HG03432 (cell line): ENCODE measurements around the gene ZBTB46.

Experiments
- ATAC-seq: cut with Tn5 transposase; IDR thresholded peaks from one replicate; pipeline ENCODE4 v1.9.1; 2021; ENCODE audit warnings: mild to moderate bottlenecking, moderate library complexity; ENCODE audit not compliant: unreplicated experiment

ZBTB46 gene

DNA sequence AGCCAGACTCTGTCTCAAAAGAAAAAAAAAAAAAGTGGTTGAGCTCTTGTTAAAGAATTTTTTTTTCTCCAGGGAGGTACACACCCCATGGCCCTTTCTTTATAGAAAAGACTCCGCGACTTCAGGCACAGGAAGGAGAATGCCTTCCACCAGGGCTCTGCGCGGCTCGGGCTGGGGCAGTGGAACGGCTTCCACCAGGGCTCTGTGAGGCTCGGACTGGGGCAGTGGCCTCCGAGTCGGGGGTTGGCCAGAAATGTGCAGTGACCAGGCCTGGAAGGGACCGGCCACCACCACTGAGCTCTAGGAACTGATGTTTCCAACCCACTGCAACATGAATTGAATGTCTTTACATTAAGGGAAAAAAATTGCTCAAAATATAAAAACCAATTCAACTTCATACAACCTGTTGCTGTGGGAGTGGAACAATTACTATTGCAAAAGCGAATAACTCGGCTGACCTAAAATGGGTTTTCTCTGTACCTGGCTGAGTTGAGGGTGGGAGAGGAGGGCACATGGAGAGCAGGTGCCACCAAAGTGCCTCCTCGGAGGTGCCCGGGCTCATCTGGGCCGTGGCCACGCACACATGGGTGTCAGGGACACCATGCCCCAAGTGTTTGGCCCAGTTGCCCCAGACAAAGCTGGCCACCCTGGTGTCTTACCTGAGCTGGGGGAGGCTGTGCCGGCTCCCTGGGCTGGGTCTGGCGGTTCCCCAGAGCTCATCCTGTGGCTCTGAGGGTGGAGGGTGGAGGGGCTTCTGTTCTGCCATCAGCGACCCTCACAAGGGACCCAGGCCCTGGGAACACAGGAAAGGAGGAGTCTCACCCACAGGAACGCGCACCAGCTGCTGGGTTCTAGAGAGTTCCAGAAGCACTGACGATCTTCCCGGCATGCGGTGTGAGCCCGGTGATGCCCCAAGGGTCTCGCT is 62.2 kb downstream of the ZBTB46 start:
- no peak for ATAC-seq

DNA sequence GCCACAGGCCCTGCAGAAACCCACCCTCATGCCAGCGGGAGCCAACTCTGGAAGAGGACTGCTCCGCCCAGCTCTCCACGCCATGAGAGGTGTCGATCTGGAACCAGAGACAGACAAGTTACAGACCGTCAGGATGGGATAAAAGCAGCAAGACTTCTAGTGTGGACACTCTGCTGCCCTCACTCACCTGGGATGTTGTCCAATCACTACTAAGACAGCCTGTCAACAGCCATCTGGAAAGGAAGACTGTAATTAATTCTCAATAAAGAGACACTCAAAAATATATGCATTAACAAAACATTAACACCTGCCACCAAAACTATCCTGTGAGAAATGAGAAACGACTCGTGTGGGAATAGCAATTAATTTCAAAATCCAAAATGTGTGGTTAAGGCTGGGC is 63.2 kb downstream of the ZBTB46 start:
- no peak for ATAC-seq

- no peak for ATAC-seq
Measured at GRCh38 chr20:63767456-63767855, 63.6 kb downstream of the ZBTB46 start.

DNA sequence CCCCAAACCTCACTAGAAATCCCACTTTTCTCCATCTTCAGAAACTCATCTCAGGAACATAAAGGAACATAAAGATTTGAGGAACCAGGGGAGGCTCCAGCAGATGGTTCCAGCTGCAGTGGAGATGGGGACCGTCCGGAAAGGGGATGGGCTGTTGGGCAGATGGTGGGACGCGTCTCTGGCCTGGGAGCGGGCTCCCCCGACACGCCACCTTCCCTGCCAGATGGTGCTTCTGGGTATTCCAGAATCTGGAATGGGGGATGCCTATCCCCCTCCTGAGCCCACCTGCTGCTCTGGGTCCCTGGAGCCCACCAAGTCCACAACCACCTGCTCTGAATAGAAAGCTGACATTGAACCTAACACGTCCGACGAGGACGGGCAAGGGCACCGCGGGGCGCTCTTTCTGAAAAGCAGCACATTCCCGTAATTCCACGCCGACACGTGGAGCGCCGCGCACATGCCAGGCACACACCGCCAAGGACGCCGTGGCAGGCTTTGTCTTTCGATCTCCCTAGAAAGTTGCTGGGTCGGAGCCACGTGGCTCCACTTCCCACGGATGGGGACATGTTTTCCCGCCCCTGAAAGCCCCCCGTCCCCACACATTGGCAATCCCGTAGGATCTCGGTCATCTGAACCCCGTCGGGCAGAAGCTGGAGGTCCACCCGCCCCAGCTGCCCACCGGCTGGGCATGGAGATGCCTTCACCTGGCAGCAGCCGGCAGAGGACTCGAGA is 64.2 kb downstream of the ZBTB46 start:
- no peak for ATAC-seq

- no peak for ATAC-seq
Measured at GRCh38 chr20:63765902-63766301, 65.2 kb downstream of the ZBTB46 start.

DNA sequence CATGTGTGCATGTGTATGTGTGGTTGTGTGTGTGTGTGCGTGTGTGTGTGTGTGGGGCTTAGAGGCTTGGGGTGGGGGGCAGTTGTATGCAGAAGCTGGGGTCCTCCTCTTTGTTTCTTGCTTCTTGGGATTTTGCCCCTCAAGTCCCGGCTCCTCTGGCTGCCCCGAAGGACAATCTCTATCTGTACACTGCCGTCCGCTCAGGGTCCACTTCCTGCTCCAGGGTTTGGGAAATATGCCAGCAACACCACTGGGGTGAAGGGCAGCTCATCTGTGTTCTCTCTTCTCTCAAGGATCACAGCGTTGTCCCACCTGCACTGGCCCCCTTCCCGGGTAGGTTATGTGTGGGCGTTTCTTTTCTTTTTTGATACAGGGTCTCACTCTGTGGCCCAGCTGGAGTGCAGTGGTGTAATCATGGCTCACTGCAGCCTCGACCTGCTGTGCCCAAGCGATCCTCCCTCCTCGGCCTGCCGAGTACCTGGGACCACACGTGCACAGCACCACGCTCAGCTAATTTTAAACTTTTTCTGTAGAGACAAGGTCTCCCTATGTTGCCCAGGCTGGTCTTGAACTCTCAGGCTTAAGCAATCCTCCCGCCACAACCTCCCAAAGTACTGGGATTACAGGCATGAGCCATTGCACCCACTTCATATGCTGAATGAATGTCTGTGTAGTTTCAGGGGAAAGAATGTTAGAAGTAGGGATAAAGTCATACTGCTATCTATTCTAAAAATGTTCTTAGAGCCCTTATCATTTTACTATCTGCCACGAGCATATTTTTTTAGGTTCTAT is 65.8 kb downstream of the ZBTB46 start:
- no peak for ATAC-seq

GRCh38 chr20:63759377-63759901 is 71.6 kb downstream of the ZBTB46 start:
- no peak for ATAC-seq

- no peak for ATAC-seq
Measured at GRCh38 chr20:63758152-63758551, 72.9 kb downstream of the ZBTB46 start.

GRCh38 chr20:63756648-63756991 is 74.4 kb downstream of the ZBTB46 start:
- no peak for ATAC-seq

DNA sequence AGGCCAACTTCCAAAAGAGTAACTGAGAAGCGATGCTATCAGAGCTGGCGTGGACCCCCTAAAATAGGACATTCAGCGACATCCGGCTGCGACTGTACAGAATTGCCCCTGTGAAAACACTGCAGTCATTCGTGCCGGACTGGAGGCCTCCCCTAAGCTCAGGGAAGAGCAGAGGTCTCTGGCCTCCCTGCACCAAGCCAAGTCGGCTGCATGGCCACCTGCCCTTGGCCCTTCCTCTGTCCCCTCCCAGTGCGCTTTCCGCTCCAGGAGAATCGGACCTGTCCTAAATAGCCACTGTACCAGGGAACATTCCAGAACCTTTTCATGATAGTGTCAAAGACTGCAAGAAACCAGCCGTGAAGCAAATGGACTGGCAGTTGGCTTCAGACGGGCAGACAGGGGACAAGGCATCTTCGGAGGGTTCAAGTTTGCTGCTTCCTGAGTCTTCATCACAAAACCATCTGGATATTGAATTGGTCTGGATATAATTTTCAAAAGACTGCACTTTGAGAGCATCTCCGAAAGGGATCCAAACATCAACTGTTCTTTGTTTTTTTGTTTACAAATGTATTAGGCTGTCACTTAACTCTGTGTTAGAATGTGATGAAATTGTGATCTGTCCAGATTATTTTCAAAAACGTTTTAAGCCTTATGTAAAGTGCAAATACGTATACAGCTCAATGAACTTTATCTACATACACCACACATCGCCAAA is 75.0 kb downstream of the ZBTB46 start:
- no peak for ATAC-seq

DNA sequence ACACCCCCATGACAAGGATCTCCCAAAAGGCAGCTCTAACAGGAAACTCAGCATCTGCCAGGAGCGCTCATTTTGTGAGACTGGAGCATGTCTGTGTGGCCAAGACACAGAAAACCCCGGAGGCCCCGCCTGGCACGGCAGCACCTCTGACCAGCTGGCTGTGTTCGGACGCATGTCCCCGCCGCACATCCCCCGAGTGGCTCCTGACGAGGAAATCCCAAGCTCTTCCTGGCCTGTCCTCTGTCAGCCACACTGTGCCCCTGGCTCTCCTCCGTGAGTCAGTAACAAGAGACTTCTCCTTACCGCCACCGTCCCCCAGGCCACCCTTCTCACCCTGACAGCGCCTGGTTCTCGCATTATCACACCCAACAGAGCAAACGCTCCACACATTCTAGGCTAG is 77.1 kb downstream of the ZBTB46 start:
- ATAC-seq = no peak

GRCh38 chr20:63753381-63753780 is 77.7 kb downstream of the ZBTB46 start:
- ATAC-seq = no peak

- no peak for ATAC-seq
Measured at GRCh38 chr20:63752411-63753101, 78.5 kb downstream of the ZBTB46 start.

DNA sequence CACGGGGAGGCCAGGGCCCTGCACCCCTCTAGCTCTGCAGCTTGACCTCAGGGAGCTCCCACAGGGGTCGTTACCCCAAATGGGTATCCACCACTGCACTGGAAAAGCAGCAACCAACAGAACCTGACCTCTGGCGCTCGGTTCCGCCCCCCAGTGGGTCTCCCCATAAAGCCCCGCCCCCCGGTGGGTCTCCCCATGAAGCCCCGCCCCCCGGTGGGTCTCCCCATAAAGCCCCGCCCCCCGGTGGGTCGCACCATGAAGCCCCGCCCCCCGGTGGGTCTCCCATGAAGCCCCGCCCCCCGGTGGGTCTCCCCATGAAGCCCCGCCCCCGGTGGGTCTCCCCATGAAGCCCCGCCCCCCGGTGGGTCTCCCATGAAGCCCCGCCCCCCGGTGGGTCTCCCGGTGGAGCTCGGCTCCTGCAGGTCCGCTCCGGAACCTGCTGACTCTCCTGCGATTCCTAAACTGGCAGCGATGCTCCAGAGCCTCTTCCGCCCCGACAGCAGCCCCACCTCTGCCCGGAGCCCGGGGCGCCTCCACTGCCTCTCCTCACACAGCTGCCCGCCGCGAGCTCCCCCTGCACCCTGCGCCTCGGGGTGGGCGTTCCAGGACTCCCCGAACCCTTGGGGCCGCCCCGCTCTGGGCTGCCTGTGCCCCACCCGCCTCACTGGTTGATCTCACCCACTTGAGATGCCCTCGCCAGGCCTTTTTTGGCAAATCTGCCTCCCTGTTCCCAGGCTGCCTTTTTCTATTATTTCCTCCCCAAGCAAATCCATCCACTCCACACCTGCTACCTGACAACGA is 79.4 kb downstream of the ZBTB46 start:
- no peak for ATAC-seq

DNA sequence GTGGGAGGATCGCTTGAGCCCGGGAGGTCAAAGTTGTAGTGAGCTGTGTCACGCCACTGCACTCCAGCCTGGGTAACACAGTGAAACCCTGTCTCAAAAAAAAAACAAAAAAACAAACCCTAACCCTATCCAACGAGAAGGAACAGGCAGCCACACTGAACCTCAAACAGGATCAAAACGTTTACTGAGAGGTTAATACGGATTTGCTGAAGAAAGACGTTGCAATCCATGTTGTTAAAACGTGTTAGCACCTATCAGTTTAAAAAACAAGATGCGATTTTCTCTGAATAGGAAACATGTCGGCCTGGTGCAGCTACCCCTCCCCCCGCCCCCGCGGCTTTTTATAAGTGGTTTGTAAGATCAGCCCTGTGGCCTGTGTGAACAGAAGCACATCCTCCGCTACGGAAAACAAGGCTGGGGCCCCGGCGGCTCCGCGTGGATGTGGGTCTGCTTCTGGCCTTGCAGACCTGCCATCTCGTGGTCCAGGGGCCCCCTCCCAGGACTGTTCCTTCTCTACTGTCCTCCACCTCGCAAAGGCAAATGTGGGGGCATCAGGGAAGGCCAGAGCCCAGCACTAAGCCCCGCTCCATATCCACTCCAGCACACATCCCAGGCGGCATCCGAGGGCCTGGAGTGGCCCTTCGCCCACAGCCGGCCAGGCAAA is 80.1 kb downstream of the ZBTB46 start:
- no peak for ATAC-seq

- ATAC-seq = no peak
Measured at GRCh38 chr20:63749597-63750508, 81.2 kb downstream of the ZBTB46 start.

- ATAC-seq = no peak
Measured at GRCh38 chr20:63748934-63749270, 82.2 kb downstream of the ZBTB46 start.
